HEK293 (cell line): Measurements from ENCODE around the gene INPP4B.

Experiments
- CTCF ChIA-PET: fragments of 350-600 bp; formaldehyde crosslinking; extraction: SDS; loops from one replicate; lab custom pipeline; 2021; ENCODE audit warnings: antibody characterized with exemption; lab: Yijun Ruan, JAX
- POLR2A ChIA-PET: fragments of 300-600 bp; formaldehyde crosslinking; extraction: SDS; loops from one replicate; lab custom pipeline; 2020; ENCODE audit warnings: antibody characterized with exemption, inconsistent platforms; lab: Yijun Ruan, JAX
- H3K27ac ChIP-seq: fragments of 200-500 bp; sonication (Bioruptor generic); 2 replicates; pipeline ENCODE4 v1.5.1; 2014; ENCODE audit warnings: low read depth, low read length, control low read depth, inconsistent platforms; ENCODE audit errors: extremely low read depth
- H3K36me3 ChIP-seq, 2 experiments: fragments of 200-500 bp in 1 of 2; sonication (Bioruptor generic) in 1 of 2; 1 replicate in 1 of 2; 2 replicates in 1 of 2; pipeline ENCODE4 v1.5.1; 2014 to 2017; ENCODE audit warnings: inconsistent platforms in 2 of 2, low read length in 2 of 2; ENCODE audit not compliant: control insufficient read depth in 2 of 2, insufficient read depth in 1 of 2
- H3K4me1 ChIP-seq: fragments of 200-500 bp; sonication (Bioruptor generic); 2 replicates; pipeline ENCODE4 v1.5.1; 2014; ENCODE audit warnings: mild to moderate bottlenecking, low read length, inconsistent platforms; ENCODE audit not compliant: control insufficient read depth, insufficient read depth
- H3K4me3 ChIP-seq: 2 replicates; pipeline ENCODE4 v1.5.1; 2011; ENCODE audit warnings: low read depth, mild to moderate bottlenecking, control low read depth, low read length, moderate library complexity
- H3K9me3 ChIP-seq: fragments of 200-500 bp; sonication (Bioruptor generic); 2 replicates; pipeline ENCODE4 v1.5.1; 2014; ENCODE audit warnings: low read depth, low read length, inconsistent platforms; ENCODE audit not compliant: control insufficient read depth, insufficient read depth
- BCL11B ChIP-seq: fragments of 450-650 bp; formaldehyde crosslinking; IDR thresholded peaks from 2 replicates; pipeline ENCODE4 v1.5.1; 2016; ENCODE audit warnings: low read depth, missing biosample characterization, missing genetic modification characterization
- EGR2 ChIP-seq: fragments of 450-650 bp; formaldehyde crosslinking; IDR thresholded peaks from 2 replicates; pipeline ENCODE4 v1.5.1; 2016; ENCODE audit warnings: low read depth, missing biosample characterization, missing genetic modification characterization
- GLI2 ChIP-seq: fragments of 450-650 bp; formaldehyde crosslinking; IDR thresholded peaks from 2 replicates; pipeline ENCODE4; 2017; ENCODE audit warnings: missing biosample characterization, missing genetic modification characterization, low read depth, borderline replicate concordance
- KLF16 ChIP-seq: fragments of 450-650 bp; formaldehyde crosslinking; IDR thresholded peaks from 2 replicates; pipeline ENCODE4 v1.5.1; 2017; ENCODE audit warnings: missing biosample characterization, missing genetic modification characterization
- KLF17 ChIP-seq: fragments of 450-650 bp; formaldehyde crosslinking; IDR thresholded peaks from 2 replicates; pipeline ENCODE4 v1.5.1; 2016; ENCODE audit warnings: missing biosample characterization, missing genetic modification characterization
- MZF1 ChIP-seq: fragments of 450-650 bp; formaldehyde crosslinking; IDR thresholded peaks from 2 replicates; pipeline ENCODE4 v1.5.1; 2017; ENCODE audit warnings: missing biosample characterization, missing genetic modification characterization, borderline replicate concordance
- OSR2 ChIP-seq: fragments of 450-650 bp; formaldehyde crosslinking; IDR thresholded peaks from 2 replicates; pipeline ENCODE4 v1.5.1; 2016; ENCODE audit warnings: missing biosample characterization, missing genetic modification characterization
- ZNF121 ChIP-seq: fragments of 450-650 bp; formaldehyde crosslinking; IDR thresholded peaks from 2 replicates; pipeline ENCODE4 v1.5.1; 2016; ENCODE audit warnings: missing biosample characterization, missing genetic modification characterization
- ZNF202 ChIP-seq: fragments of 450-650 bp; formaldehyde crosslinking; IDR thresholded peaks from 2 replicates; pipeline ENCODE4 v1.5.1; 2016; ENCODE audit warnings: missing biosample characterization, missing genetic modification characterization, borderline replicate concordance
- ZNF223 ChIP-seq: fragments of 450-650 bp; formaldehyde crosslinking; IDR thresholded peaks from 2 replicates; pipeline ENCODE4 v1.5.1; 2016; ENCODE audit warnings: missing biosample characterization, missing genetic modification characterization
- ZNF24 ChIP-seq: fragments of 450-650 bp; formaldehyde crosslinking; IDR thresholded peaks from 2 replicates; pipeline ENCODE4 v1.5.1; 2016; ENCODE audit warnings: missing biosample characterization, missing genetic modification characterization
- ZNF26 ChIP-seq: fragments of 450-650 bp; formaldehyde crosslinking; IDR thresholded peaks from 2 replicates; pipeline ENCODE4 v1.5.1; 2016; ENCODE audit warnings: missing biosample characterization, missing genetic modification characterization
- ZNF335 ChIP-seq: fragments of 450-650 bp; formaldehyde crosslinking; conservative IDR thresholded peaks from 2 replicates; pipeline ENCODE4 v1.5.1; 2016; ENCODE audit warnings: missing biosample characterization, missing genetic modification characterization
- ZNF48 ChIP-seq: fragments of 450-650 bp; formaldehyde crosslinking; IDR thresholded peaks from 2 replicates; pipeline ENCODE4 v1.5.1; 2016; ENCODE audit warnings: missing biosample characterization, missing genetic modification characterization
- ZNF837 ChIP-seq: fragments of 450-650 bp; formaldehyde crosslinking; IDR thresholded peaks from 2 replicates; pipeline ENCODE4 v1.5.1; 2016; ENCODE audit warnings: missing biosample characterization, missing genetic modification characterization
- ZSCAN23 ChIP-seq: fragments of 450-650 bp; formaldehyde crosslinking; IDR thresholded peaks from 2 replicates; pipeline ENCODE4 v1.5.1; 2016; ENCODE audit warnings: missing biosample characterization, missing genetic modification characterization
- TF ChIP-seq, protein P1 (sequence below): fragments of 450-650 bp; formaldehyde crosslinking; IDR thresholded peaks from 2 replicates; pipeline ENCODE4 v1.5.1; 2016; ENCODE audit warnings: missing biosample characterization, missing genetic modification characterization, borderline replicate concordance
- TF ChIP-seq, protein P2 (sequence below): fragments of 450-650 bp; formaldehyde crosslinking; IDR thresholded peaks from 2 replicates; pipeline ENCODE4 v1.5.1; 2017; ENCODE audit warnings: missing biosample characterization, missing genetic modification characterization

INPP4B gene

GRCh38 chr4:142267101-142267500 lies 579.0 kb downstream of the INPP4B start:
- Histone ChIP-seq H3K9me3 (no peaks in the 10 kb centered on the region), H3K4me1 (no peaks in the 10 kb centered on the region), H3K36me3 (no peaks in the 10 kb centered on the region), H3K27ac (no peak overlapping the region), H3K4me3 (no peak overlapping the region)
- POLR2A ChIA-PET: no interaction called here
- CTCF ChIA-PET: interaction anchor here (0.7 kb wide), 1 partner anchor 8 kb away, joined by 3 read pairs; no protein-coding TSS in a partner anchor
- TF ChIP-seq, protein P1, sequence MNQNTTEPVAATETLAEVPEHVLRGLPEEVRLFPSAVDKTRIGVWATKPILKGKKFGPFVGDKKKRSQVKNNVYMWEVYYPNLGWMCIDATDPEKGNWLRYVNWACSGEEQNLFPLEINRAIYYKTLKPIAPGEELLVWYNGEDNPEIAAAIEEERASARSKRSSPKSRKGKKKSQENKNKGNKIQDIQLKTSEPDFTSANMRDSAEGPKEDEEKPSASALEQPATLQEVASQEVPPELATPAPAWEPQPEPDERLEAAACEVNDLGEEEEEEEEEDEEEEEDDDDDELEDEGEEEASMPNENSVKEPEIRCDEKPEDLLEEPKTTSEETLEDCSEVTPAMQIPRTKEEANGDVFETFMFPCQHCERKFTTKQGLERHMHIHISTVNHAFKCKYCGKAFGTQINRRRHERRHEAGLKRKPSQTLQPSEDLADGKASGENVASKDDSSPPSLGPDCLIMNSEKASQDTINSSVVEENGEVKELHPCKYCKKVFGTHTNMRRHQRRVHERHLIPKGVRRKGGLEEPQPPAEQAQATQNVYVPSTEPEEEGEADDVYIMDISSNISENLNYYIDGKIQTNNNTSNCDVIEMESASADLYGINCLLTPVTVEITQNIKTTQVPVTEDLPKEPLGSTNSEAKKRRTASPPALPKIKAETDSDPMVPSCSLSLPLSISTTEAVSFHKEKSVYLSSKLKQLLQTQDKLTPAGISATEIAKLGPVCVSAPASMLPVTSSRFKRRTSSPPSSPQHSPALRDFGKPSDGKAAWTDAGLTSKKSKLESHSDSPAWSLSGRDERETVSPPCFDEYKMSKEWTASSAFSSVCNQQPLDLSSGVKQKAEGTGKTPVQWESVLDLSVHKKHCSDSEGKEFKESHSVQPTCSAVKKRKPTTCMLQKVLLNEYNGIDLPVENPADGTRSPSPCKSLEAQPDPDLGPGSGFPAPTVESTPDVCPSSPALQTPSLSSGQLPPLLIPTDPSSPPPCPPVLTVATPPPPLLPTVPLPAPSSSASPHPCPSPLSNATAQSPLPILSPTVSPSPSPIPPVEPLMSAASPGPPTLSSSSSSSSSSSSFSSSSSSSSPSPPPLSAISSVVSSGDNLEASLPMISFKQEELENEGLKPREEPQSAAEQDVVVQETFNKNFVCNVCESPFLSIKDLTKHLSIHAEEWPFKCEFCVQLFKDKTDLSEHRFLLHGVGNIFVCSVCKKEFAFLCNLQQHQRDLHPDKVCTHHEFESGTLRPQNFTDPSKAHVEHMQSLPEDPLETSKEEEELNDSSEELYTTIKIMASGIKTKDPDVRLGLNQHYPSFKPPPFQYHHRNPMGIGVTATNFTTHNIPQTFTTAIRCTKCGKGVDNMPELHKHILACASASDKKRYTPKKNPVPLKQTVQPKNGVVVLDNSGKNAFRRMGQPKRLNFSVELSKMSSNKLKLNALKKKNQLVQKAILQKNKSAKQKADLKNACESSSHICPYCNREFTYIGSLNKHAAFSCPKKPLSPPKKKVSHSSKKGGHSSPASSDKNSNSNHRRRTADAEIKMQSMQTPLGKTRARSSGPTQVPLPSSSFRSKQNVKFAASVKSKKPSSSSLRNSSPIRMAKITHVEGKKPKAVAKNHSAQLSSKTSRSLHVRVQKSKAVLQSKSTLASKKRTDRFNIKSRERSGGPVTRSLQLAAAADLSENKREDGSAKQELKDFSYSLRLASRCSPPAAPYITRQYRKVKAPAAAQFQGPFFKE (tag by site-specific recombination): no peak
- TF ChIP-seq EGR2 (tag by site-specific recombination) (no peak), ZNF335 (no peak), ZNF121 (tag by site-specific recombination) (no peak), ZNF223 (tag by site-specific recombination) (no peak), ZNF26 (tag by site-specific recombination) (no peak), ZNF837 (tag by site-specific recombination) (no peak), ZNF48 (tag by site-specific recombination) (no peak), BCL11B (tag by site-specific recombination) (no peak), GLI2 (tag by site-specific recombination) (no peak), KLF16 (tag by site-specific recombination) (no peak), ZNF24 (tag by site-specific recombination) (no peak), OSR2 (tag by site-specific recombination) (no peak), ZNF202 (tag by site-specific recombination) (no peak), ZSCAN23 (tag by site-specific recombination) (no peak), KLF17 (tag by site-specific recombination) (no peak), MZF1 (no peak)
- TF ChIP-seq, protein P2, sequence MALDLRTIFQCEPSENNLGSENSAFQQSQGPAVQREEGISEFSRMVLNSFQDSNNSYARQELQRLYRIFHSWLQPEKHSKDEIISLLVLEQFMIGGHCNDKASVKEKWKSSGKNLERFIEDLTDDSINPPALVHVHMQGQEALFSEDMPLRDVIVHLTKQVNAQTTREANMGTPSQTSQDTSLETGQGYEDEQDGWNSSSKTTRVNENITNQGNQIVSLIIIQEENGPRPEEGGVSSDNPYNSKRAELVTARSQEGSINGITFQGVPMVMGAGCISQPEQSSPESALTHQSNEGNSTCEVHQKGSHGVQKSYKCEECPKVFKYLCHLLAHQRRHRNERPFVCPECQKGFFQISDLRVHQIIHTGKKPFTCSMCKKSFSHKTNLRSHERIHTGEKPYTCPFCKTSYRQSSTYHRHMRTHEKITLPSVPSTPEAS (tag by site-specific recombination): no peak
